Middle frontal gyrus (tissue), 1 donor: ENCODE data around the gene ZC3H12A.

Experiments used
- DNase-seq: peaks from one replicate; pipeline ENCODE4 v3.0.0-alpha.2; 2015; ENCODE audit warnings: low spot score; ENCODE audit errors: extremely low spot score

ZC3H12A gene

DNA sequence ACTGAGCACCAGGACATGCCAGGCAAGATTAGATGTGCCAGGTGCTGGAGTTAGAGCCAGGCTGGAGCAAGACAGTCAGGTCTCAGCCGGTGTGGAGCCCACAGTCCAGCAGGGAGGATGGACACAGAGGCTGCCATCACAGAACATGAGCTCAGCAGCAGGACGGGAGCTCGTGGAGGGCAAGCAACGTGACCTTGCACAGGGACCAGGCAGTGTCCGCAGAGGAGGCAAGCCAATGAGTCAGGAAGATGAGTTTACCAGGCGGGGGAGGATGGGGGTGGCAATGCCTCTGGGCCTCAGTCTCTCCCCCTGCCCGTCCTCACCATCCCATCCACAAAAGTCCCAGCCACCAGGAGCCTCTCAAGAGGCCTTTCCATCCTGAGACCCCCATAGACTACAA is 20.7 kb upstream of the ZC3H12A start:
- DNase-seq, result no peak

DNA sequence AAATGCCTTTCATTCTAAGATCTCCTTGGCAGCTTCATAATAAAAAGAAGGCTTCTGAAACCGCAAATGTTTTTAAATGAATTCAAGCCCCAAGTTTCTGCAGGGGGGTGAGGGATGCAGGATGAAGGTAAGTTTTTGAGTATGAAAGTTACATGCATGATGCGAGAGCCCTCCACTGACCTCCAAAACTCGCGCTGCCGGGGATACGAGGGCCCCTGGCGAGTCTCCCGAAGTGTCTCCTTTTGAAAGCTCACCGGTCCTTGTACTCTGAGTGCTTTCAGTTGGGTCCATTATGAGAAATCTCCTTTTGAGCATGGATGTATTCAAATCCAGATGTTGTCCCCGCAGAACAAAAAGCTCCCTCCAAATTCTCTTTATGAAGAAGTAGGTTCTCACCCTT is 18.9 kb upstream of the ZC3H12A start:
- no peak for DNase-seq

DNA sequence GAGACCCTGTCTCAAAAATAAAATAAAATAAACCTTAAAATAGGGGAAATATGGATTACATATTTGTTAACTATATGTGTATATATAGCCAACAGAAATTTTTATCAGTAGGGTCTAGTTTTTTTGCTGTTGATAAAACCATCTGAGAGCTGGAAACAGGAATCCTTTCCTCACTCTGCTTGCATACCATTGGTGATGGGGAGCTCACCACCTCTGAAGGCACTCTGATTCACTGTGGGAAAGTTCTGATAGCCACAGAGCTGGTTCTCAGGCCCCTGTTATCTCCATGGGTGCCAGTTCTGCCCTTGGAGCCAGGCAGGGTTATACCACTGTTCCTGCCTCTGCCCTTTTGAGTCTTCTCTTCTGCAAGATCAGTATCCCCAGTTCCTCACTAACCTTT is 17.8 kb upstream of the ZC3H12A start:
- DNase-seq, result no peak

DNA sequence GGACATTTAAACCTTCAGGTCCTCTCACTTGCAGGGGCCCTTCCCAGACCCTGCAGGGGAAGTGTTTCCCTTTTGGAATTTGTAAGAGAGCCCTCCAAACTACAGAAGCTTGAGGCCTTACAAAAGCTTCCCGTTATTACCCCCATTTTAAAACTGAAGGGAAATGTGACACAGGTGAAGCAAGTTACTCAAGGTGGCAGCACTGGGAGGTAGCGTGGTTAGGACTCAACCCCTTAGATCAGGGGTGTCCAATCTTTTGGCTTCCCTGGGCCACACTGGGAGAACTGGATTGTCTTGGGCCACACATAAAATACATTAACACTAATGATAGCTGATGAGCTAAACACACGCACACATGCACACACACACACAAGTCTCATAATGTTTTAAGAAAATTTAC is 15.8 kb upstream of the ZC3H12A start:
- no peak for DNase-seq

DNA sequence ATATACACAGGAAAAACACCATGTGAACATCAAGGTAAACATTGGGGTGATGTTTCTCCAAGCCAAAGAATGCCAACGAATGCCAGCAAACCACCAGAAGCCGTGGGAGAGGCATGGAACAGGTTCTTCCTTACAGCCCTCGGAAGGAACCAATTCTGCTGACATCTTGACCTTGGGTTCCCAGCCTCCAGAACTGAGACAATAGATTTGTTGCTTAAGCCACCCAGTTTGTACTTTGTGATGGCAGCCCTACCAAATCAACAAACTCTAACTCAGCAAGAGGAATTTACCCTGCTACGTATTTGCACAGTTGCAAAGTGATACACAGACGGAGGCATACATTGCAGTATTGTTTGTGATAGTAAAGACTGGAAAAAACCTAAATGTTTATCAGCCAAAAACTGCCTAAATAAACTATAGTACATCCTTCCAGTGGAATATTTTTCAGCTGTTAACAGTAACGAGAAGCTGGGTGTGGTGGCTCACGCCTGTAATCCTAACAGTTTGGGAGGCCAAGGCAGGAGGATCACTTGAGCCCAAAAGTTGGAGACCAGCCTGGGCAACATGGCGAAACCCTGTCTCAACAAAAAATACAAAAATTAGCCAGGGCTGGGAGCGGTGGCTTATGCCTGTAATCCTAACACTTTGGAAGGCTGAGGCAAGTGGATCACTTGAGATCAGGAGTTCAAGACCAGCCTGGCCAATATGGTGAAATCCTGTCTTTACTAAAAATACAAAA is 12.5 kb upstream of the ZC3H12A start:
- DNase-seq, result no peak

DNA sequence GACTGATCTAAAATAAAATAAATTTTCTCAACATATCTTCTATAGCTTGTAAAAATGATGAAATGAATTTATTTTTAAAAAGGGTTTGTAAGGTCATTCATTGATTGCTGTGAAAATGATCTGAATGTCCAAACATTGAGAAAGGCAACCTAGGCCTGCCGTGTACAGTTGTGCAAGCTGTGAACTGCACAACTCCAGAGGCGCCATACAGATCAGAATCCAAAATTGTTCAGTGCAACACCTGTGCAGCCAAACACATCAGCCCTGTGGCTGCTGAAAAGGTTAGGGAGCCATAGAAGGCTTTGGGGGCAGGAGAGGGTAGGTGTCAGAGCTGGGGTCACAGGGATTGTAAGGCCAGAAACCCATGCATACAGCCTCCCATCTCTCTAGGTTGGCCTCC is 9.9 kb upstream of the ZC3H12A start:
- no peak for DNase-seq

DNA sequence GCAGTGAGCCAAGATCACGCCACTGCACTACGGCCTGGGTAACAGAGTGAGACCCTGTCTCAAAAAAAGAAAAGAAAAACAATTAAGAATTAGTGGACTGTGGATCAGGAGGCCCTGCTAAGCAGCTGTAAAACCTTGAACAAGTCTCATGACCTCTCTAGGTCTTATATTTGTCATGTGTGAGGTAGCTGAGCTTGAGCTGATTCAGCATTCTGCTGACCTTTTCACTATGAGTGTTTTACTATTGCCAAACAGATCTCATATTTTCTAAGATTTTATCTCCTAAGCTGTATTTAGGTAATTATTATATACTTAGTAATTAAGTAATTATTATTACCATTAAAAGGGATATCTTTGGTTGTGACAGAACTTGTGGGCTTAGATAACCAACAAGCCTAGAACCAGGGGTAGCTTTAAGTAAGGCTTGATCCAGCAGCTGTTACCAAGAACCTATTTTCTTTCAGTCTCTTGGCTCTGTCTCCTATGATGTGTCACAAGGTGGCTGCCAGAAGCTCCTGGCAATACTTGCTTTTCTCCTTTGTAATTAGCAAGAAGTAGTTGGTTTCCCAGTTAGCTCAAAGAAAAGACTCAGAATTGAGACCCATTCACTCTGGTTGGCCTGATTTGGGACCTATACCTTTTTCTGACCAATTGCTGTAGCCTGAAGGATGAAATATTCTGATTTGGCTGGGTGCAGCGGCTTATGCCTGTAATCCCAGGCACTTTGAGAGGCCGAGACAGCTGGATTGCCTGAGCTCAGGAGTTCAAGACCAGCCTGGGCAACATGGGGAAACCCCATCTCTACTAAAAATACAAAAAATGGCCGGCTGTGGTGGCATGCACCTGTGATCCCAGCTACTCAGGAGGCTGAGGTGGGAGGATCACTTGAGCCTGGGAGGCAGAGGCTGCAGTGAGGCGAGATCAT is 8.5 kb upstream of the ZC3H12A start:
- no peak for DNase-seq

DNA sequence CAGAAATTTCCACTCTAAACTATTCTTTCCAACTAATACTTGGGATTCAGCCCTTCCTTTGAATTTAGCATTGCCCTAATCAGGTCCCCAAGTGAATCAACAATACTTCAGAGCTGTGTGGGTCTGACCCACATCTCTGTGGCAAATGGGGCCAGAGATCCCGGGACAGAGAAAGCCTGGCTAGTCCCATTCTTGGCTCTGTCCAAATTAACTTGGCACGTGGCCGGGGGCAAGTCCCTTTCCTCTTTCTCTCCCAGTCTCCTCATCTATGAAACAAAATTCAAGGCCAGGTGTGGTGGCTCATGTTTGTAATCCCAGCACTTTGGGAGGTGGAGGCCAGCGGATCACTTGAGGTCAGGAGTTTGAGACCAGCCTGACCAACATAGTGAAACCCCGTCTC is 6.3 kb upstream of the ZC3H12A start:
- DNase-seq, result no peak

DNA sequence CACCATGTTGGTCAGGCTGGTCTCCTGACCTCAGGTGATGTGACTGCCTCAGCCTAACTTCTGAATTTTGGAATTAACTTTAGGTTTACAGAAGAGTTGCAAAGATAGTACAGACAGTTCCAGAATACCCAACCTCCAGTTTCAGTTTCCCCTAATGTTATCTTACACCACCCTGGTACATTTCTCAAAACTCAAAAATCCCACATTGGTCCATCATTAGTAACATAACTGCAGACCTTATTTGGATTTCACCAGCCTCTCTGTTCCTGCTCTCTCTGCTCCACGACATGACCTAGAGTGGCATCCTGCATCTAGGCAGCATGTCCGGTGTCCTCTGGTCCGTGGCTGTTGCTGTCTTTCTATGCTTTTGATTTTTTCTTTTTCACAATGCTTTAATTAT is 5.0 kb upstream of the ZC3H12A start:
- no peak for DNase-seq

DNA sequence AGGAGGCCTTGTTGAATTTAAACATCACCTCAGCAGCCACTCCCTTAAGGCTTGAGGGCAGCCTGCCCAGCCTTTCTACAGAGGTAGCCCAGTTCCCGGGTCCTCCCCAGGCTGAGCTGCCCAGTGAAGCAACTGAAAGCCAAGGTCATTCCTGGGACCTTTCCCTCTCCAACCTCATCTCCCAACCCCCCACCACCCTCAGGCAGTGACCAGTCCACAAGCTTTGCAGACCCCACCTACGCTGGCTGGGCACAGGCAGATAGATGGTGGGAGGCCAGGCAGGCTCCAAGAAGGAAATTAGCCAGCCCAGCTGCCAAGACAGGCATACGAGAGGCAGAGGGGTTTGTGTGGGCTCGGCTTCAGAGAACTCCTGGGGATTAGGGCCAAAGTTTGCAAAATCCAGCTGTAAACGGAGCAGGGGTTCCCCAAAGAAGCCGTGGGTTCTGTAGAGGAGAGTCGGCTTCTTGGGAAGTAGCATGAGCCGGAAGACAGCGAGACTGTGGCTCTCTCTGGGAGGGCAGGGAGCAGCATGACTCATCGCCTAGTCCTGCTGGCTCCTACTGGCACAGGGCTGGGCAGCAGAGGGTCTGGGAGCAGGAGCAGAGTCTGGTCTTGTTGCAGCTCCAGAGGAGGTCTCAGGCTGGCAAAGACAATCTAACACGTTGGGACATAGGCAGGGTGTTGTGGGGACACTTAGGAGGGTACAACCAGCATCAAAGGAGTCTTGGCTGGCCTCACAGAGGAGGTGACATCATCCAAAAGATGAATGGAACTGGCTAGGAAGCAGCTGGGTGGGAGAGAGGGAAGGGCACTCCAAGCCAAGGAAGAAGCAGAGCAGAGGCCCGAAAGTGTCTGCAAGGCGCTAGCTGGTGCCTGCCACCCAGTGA is 2.8 kb upstream of the ZC3H12A start:
- no peak for DNase-seq

DNA sequence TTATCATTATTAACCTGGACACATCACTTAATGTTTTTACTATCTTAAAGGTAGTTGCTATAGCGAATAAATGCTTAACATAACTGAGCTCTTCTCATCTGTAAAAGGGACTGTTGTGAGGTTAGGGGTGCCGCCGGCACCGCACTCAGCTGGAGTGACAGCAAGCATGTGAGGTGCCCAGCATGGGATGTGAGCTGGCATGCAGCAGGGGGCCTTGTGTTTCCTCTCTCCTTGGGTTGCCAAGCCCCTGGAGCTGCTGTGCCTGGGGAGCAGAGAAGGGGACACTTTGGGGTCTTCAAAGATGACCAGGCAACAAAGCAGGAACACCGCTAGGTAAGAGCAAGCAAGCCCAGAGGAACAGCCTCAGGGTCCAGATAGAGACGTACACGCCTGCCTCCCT is 2.1 kb upstream of the ZC3H12A start:
- DNase-seq, result no peak

DNA sequence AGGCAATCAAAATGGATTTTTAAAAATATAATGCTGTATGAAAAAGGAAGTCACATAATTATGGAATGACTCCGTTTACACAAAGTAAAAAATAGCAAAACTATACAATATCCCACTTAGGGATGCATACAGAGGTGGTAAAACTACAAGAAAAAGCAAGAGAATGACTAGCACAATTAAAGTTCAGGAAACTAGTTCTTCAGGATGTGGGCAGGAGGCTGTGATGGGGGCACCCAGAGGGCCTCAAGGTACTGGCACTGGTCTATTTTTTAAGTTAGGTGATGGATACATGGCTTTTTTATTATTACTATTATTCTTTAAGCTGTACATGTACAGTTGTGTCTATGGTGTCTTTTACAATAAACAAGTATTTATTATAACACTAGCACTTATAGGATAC is 1.4 kb upstream of the ZC3H12A start:
- DNase-seq, result no peak

DNA sequence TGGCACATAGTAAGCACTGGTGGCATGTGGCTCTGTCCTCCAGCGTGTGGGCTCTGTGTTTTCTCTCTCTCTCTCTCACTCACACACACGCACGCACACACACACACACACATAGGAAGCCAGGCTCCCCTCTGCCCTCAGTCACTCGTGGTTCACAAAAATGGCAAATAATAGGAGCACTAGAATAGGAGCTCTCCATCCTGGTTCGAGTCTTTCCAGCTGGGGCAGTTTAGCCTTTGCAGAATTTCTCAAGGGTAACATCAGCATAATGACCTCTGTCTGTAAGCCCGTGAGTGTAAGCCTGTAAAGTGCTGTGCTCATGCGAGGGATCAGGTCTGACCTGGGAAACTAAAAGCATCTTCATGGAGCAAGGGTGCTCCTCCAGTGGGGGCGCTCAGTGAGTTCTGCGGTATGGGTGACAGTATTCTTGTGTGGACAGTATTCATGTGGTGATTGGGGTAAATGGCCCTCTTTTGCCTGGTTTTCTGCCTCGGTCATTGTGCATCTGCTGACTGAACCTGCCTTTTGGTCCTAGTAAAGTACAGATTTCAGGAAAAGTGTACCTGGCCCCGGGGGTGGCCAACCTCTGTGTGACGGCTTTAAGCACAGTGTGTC is 842 bp upstream of the ZC3H12A start:
- no peak for DNase-seq

DNA sequence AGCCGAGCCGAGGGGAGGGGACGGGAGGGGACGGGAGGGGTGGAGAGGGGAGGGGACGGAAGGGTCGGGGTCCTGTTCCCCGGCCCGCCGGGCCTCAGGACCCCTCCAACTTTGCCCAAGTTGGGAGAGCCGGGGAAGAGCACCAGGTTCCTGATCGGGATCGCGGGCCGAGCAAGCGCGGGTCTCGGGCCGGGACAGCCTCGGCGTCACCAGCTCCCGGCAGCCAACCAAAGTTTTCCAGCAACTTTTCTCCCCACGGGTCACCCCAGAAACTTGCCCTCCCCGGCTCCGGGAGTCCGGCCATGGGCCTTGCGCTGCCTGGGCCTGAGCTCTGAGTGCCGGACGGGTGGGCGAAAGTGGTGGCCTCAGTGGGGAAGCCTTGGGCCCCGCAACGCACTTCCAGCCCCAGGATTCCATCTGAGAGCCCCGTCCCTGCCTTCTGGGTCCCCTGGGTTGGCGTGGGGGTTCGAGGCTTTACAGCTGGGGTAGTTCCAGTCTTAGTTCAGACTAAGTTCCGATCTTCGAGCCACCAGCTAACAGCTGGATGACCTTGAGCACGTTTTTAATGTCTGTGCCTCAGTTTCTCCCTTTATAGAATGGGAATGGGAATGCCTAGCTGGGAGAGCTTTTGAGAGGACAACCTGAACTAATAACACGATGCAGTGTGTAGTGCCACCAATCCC is 458 bp downstream of the ZC3H12A start:
- DNase-seq, result no peak

DNA sequence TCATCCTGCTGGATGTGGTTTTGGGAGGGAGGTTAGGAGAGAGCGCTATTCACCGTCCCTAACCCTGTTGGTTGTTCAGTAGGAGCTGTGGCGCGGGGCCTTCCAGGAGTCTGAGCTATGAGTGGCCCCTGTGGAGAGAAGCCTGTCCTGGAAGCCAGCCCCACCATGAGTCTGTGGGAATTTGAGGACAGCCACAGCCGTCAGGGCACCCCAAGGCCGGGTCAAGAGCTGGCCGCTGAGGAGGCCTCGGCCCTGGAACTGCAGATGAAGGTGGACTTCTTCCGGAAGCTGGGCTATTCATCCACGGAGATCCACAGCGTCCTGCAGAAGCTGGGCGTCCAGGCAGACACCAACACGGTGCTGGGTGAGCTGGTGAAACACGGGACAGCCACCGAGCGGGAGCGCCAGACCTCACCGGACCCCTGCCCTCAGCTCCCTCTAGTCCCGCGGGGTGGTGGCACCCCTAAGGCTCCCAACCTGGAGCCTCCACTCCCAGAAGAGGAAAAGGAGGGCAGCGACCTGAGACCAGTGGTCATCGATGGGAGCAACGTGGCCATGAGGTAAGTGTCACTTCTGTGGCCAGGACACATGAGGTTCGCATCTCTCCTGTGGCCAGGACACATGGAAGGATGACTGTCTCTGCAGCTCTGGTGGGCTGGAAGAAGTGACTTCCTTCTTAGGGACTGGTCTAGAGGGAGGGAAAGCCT is 1.2 kb downstream of the ZC3H12A start:
- no peak for DNase-seq

DNA sequence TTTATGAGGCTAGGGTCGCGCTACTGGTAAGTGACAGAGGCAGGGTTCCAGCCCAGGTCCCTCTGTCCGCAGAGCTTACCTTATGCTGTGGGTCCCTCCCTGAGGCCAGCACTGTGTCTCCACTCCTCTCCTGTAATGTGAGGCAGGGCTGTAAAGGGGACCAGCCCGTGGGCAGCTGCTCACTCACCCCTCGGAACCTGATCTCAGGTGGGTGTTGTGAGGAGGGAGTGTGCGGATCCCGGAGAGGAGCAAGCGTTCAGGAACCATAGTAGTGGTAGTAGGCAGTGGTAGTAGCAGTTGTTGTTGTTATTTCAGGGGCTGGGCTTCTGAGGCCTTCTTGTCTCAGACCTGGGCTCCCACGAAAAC is 1.7 kb downstream of the ZC3H12A start:
- no peak for DNase-seq

DNA sequence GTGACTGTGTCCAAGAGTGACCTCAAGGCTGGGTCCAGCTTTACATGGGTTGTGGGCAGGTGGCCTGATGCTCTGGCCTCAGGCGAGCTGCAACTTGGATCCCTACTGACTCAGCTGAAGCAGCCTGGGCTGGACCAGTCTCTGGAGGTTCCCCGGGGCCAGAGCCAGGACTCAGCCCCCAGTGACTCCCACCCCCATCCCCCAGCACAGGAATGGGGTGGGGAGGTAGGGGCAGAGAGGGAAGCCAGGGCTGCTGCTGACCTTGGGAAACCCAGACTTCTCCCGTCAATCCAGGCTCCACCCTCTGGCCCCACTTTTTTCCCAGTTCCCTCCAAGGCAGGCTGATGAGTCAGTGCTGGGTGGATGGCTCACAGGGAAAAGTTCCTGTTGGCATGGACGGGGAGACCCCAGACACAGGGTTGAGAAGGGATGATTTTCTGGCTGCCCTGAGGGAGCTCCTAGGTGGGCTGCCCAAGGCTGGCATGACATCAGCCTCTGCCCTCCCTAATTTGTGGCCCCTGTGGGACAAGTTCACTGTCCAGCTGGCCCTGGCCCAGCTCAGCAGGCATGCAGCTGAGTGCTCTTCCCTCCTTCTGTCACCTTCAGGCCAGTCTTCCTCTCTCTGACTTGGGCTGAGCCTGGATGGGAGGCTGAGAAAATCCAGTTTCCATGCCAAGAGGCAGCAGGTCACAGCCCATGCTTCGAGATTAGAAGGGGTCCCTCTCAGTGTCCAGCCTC is 2.2 kb downstream of the ZC3H12A start:
- no peak for DNase-seq

DNA sequence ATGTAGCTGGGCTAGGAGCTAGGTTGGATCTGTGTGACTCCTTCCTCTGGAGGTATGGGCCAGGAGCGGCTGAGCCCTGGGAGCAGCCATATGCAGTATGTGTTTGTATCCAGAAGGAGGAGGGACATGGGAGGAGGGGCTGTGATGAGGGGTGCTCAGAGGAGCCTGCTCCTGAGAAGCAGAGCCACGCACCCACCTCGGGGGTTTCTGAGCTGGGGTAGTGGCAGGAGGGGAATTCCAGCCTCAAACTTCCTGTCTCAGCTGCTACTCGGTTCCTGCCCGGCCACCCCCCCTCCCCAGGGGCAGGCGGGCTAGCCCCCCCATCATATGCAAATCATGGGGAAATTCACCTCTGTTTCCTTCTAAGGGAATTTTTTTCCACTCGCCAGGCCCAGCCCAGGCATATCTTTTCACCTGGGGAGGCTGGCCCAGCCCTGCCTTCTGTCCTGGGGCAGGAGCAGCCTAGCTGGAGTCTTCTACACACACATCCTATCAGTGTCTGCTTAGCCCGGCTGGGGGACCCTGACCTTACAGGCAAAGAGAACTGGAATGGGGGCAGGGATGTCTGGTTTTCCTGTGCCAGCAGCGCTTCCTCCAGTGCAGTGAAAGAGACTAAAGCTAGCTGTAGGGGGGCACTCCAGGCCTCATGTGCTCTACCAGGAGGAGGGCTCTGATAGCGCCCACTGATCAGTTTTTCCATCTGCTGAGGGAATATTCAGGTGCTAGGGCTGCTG is 3.0 kb downstream of the ZC3H12A start:
- DNase-seq, result no peak

DNA sequence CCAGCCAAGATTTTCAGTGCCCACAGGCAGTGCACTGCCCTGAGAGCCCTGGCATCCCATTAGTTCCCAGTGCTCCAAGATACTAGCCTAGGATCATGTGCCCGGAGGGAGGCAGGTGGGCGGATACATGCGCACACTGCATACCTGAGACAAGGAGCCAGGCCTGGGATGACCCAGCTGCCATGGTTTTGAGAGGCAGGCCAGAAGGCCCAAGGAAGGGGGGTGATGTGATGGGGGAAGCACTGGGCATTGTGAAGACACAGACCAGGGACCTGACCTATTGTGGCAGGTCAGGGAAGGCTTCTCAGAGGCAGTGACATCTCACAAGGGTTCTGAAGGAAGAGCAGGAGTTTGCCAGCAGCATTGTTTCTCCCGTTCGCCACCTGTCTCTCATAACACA is 3.6 kb downstream of the ZC3H12A start:
- no peak for DNase-seq
